Stimulated activated CD8-positive, alpha-beta memory T cell treated with anti-CD3 and anti-CD28 coated beads, Interleukin-7, amount 100 ng/mL, for 4 hours (primary cell): Measurements from ENCODE around the gene KIF2C.
"Not testable (repeated sequence)": the region's sequence is repeated elsewhere in the genome, so short reads cannot be mapped to it uniquely, and the experiment has no call there.

Experiments
- DNase-seq, 2 donors: peaks; one replicate each; pipeline ENCODE4 v3.0.0-alpha.2; 2020; ENCODE audit warnings: low read depth in 2 of 2

The KIF2C gene

GRCh38 chr1:44810101-44810761 is 70.6 kb downstream of the KIF2C start:
- DNase-seq = no peak

GRCh38 chr1:44810762-44811105 is 71.1 kb downstream of the KIF2C start:
- DNase-seq = not testable (repeated sequence)

- DNase-seq = no peak
These were observed 71.6 kb downstream of the KIF2C start for GRCh38 chr1:44811234-44811633.

GRCh38 chr1:44812822-44813543 is 73.3 kb downstream of the KIF2C start:
- no peak for DNase-seq

- not testable (repeated sequence) for DNase-seq
These were observed 76.3 kb downstream of the KIF2C start for GRCh38 chr1:44815926-44816325.

GRCh38 chr1:44817307-44817706 is 77.7 kb downstream of the KIF2C start:
- DNase-seq = no peak
